ENCODE results near the gene ZRANB2.

DNA sequence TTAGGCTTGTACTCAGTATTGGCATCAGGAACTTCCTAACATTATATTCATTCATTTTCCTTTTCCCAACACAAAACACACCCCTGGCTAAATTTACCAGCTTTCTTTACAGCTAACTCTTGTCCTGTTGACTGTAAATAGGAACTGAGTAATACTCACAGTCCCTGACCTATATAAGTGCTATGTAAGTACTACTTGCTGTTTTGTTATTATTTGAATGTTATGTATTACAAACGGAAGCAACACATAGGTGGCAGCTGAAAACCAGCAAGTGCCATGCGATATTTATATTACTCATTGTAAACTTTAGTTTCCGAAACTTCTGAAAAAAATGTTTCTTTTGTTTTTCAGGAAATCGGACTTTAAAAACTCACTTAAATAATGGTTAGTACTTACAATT, 54.7 kb downstream of the ZRANB2 start:
- no peak for TF ChIP-seq IKZF1 (conservative IDR thresholded peaks at IDR 0.05)
- TF ChIP-seq RCOR1 (conservative IDR thresholded peaks at IDR 0.05; ENCODE audit: low read depth, low read length) = no peak
- TF ChIP-seq NR2F1 (conservative IDR thresholded peaks at IDR 0.05) = no peak
- TF ChIP-seq, protein P1, sequence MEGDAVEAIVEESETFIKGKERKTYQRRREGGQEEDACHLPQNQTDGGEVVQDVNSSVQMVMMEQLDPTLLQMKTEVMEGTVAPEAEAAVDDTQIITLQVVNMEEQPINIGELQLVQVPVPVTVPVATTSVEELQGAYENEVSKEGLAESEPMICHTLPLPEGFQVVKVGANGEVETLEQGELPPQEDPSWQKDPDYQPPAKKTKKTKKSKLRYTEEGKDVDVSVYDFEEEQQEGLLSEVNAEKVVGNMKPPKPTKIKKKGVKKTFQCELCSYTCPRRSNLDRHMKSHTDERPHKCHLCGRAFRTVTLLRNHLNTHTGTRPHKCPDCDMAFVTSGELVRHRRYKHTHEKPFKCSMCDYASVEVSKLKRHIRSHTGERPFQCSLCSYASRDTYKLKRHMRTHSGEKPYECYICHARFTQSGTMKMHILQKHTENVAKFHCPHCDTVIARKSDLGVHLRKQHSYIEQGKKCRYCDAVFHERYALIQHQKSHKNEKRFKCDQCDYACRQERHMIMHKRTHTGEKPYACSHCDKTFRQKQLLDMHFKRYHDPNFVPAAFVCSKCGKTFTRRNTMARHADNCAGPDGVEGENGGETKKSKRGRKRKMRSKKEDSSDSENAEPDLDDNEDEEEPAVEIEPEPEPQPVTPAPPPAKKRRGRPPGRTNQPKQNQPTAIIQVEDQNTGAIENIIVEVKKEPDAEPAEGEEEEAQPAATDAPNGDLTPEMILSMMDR (IDR thresholded peaks at IDR 0.05 in 2 of 3, conservative IDR thresholded peaks at IDR 0.05 in 1 of 3; ENCODE audit: control insufficient read depth in 2 of 3, extremely low read depth in 1 of 3, insufficient read depth in 1 of 3, low read depth in 3 of 3, low read length in 3 of 3) = no peak
- TF ChIP-seq SMC3 (IDR thresholded peaks at IDR 0.05; ENCODE audit: borderline replicate concordance, low read length) = no peak
- TF ChIP-seq DPF2 (IDR thresholded peaks at IDR 0.05) = no peak
- TF ChIP-seq, protein P2, sequence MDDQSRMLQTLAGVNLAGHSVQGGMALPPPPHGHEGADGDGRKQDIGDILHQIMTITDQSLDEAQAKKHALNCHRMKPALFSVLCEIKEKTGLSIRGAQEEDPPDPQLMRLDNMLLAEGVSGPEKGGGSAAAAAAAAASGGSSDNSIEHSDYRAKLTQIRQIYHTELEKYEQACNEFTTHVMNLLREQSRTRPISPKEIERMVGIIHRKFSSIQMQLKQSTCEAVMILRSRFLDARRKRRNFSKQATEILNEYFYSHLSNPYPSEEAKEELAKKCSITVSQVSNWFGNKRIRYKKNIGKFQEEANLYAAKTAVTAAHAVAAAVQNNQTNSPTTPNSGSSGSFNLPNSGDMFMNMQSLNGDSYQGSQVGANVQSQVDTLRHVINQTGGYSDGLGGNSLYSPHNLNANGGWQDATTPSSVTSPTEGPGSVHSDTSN (IDR thresholded peaks at IDR 0.05; ENCODE audit: insufficient replicate concordance, low read depth, low read length) = no peak
- no peak for TF ChIP-seq GATAD2B (conservative IDR thresholded peaks at IDR 0.05; ENCODE audit: low read depth)
- no peak for TF ChIP-seq EZH2 (IDR thresholded peaks at IDR 0.05; ENCODE audit: borderline replicate concordance, control insufficient read depth, low read depth, low read length)
- TF ChIP-seq TARDBP (IDR thresholded peaks at IDR 0.05; ENCODE audit: borderline replicate concordance) = no peak
- TF ChIP-seq CHD2 (IDR thresholded peaks at IDR 0.05; ENCODE audit: borderline replicate concordance, low read depth, low read length) = no peak
- no peak for TF ChIP-seq RAD21 (IDR thresholded peaks at IDR 0.05; ENCODE audit: insufficient read depth, low read depth, low read length)
- TF ChIP-seq POU2F2 (IDR thresholded peaks at IDR 0.05; ENCODE audit: borderline replicate concordance, low read depth, low read length) = no peak

All from GM12878 (cell line).